Small intestine (tissue), 7 donors: ENCODE results near the gene MTA3. TPM values are rescaled to one million over a fixed set of nuclear protein-coding genes. Genes with fewer than 3 reads are reported as not detected.

Experiments used
- DNase-seq, 2 donors: peaks; one replicate each; pipeline versions ENCODE4 v3.0.0 to v3.0.0-alpha.2; 2013
- FAIRE-seq: peaks from 2 replicates; lab custom pipeline; 2012; peaks lifted over from hg19 to GRCh38; lab: Jason Lieb, UNC
- H3K27ac ChIP-seq, 3 donors: one replicate each; pipeline ENCODE4 v1.5.1; 2013; ENCODE audit warnings: low read length in 2 of 3, mild to moderate bottlenecking in 2 of 3, control low read depth in 1 of 3, inconsistent platforms in 1 of 3, low read depth in 1 of 3, moderate library complexity in 1 of 3
- H3K27me3 ChIP-seq, 3 donors: one replicate each; pipeline ENCODE4 v1.6.1; 2013; ENCODE audit warnings: low read length in 3 of 3, inconsistent platforms in 1 of 3; ENCODE audit not compliant: control insufficient read depth in 3 of 3, insufficient read depth in 3 of 3
- H3K36me3 ChIP-seq, 3 donors: one replicate each; pipeline ENCODE4 v1.6.1; 2013; ENCODE audit warnings: low read length in 3 of 3, inconsistent platforms in 1 of 3, low read depth in 1 of 3, mild to moderate bottlenecking in 1 of 3, moderate library complexity in 1 of 3; ENCODE audit not compliant: control insufficient read depth in 3 of 3, insufficient read depth in 2 of 3
- H3K4me1 ChIP-seq, 3 donors: one replicate each; pipeline ENCODE4 v1.6.1; 2013; ENCODE audit warnings: low read length in 2 of 3, inconsistent platforms in 1 of 3, low read depth in 1 of 3, mild to moderate bottlenecking in 1 of 3, moderate library complexity in 1 of 3; ENCODE audit not compliant: control insufficient read depth in 3 of 3, insufficient read depth in 2 of 3
- H3K4me3 ChIP-seq, 3 donors: one replicate each; pipeline ENCODE4 v1.5.1; 2013; ENCODE audit warnings: low read length in 3 of 3, control low read depth in 1 of 3, inconsistent platforms in 1 of 3, low read depth in 1 of 3, mild to moderate bottlenecking in 1 of 3, moderate library complexity in 1 of 3
- H3K9me3 ChIP-seq, 2 donors: one replicate each; pipeline ENCODE4 v1.6.1; 2013; ENCODE audit warnings: low read depth in 1 of 2, low read length in 1 of 2; ENCODE audit not compliant: control insufficient read depth in 2 of 2, insufficient read depth in 1 of 2
- WGBS, 3 donors: extraction: QIAGEN DNeasy Blood & Tissue Kit; methylation state at CpG; one replicate each; pipeline ENCODE4 v1.1.7; 2013; 5-methylcytosine and 5-hydroxymethylcytosine counted together
- polyA plus RNA-seq, 4 donors: library from polyadenylated mRNA; stranded (reverse) in 3 of 4; unstranded in 1 of 4; fragments of 200-250 nt in 3 of 4; fragments of 120-200 nt in 1 of 4; gene quantifications; one replicate each; pipeline versions ENCODE4 v1.2.1 to v1.2.3, GENCODE V29; 2013
- donor health status: healthy with polysubstance abuse.
- donor health status: control.
- donor health status: control.
- donor health status: Bipolar disorder and iron deficiency.
- donor health status: healthy.

MTA3 gene
- polyA plus RNA-seq, 4 donors: 16.6 to 41.1 (median 27.3) TPM

GRCh38 chr2:42762155-42762554, 193.7 kb downstream of the MTA3 start:
- FAIRE-seq: no peak
- Histone ChIP-seq H3K4me1 (no peaks in the 10 kb centered on the region), H3K9me3 (no peaks in the 10 kb centered on the region), H3K27me3 (no peaks in the 10 kb centered on the region), H3K4me3 (no peak overlapping the region), H3K27ac (no peak overlapping the region), H3K36me3 (peaks cover 0 to 29% (median 0%) of the 10 kb centered on the region in 3 donors)
- no peak for DNase-seq
- 82 to 91% (median 91%) methylated on average over 5 of the region's 5 CpGs for WGBS, 3 donors

- no peak overlapping the region for H3K4me3 ChIP-seq
- H3K36me3 ChIP-seq: peaks cover 0 to 38% (median 0%) of the 10 kb centered on the region in 3 donors
- 94 to 95% (median 95%) methylated on average over 45 of the region's 45 CpGs for WGBS, 3 donors
- DNase-seq: no peak
- H3K27me3 ChIP-seq: no peaks in the 10 kb centered on the region
- no peaks in the 10 kb centered on the region for H3K9me3 ChIP-seq
- no peaks in the 10 kb centered on the region for H3K4me1 ChIP-seq
- FAIRE-seq: no peak
- no peak overlapping the region for H3K27ac ChIP-seq
These were observed 194.7 kb downstream of the MTA3 start for GRCh38 chr2:42762823-42763804.

GRCh38 chr2:42764096-42764495, 195.7 kb downstream of the MTA3 start, which contains the start of gene OXER1:
Gene OXER1, minus strand, starts transcription at chr2:42764135. Its CDS starts 73 bp downstream, at chr2:42764062.
- WGBS, 3 donors: 51 to 81% (median 72%) methylated on average over 4 to 5 of the region's 5 CpGs
- Histone ChIP-seq H3K4me1 (no peaks in the 10 kb centered on the region), H3K27me3 (no peaks in the 10 kb centered on the region), H3K27ac (no peak within 1 kb of the TSS), H3K4me3 (no peak within 1 kb of the TSS), H3K36me3 (peaks cover 0 to 46% (median 0%) of the 10 kb centered on the region in 3 donors), H3K9me3 (no peaks in the 10 kb centered on the region)
- no peak for DNase-seq
- FAIRE-seq: no peak

GRCh38 chr2:42764901-42765300, 196.5 kb downstream of the MTA3 start:
- Histone ChIP-seq H3K4me1 (no peaks in the 10 kb centered on the region), H3K4me3 (no peak overlapping the region), H3K27ac (no peak overlapping the region), H3K36me3 (peaks cover 0 to 54% (median 2%) of the 10 kb centered on the region in 3 donors), H3K27me3 (no peaks in the 10 kb centered on the region), H3K9me3 (no peaks in the 10 kb centered on the region)
- FAIRE-seq: no peak
- 74 to 90% (median 89%) methylated on average over 2 of the region's 2 CpGs for WGBS, 3 donors
- DNase-seq: no peak

- Histone ChIP-seq H3K36me3 (peaks cover 0 to 58% (median 2%) of the 10 kb centered on the region in 3 donors), H3K4me3 (no peak overlapping the region), H3K27ac (no peak overlapping the region), H3K9me3 (no peaks in the 10 kb centered on the region), H3K4me1 (no peaks in the 10 kb centered on the region), H3K27me3 (no peaks in the 10 kb centered on the region)
- 96 to 98% (median 96%) methylated on average over 9 of the region's 9 CpGs for WGBS, 3 donors
- FAIRE-seq (no peak), DNase-seq (no peak)
These were observed 197.3 kb downstream of the MTA3 start for GRCh38 chr2:42765686-42766085.

GRCh38 chr2:42767080-42767898, 198.9 kb downstream of the MTA3 start:
- Histone ChIP-seq H3K27me3 (no peaks in the 10 kb centered on the region), H3K4me3 (no peak overlapping the region), H3K9me3 (no peaks in the 10 kb centered on the region), H3K36me3 (peaks cover 0 to 58% (median 2%) of the 10 kb centered on the region in 3 donors), H3K4me1 (no peaks in the 10 kb centered on the region), H3K27ac (no peak overlapping the region)
- 85 to 88% (median 86%) methylated on average over 14 to 16 of the region's 16 CpGs for WGBS, 3 donors
- DNase-seq (no peak), FAIRE-seq (no peak)

GRCh38 chr2:42767899-42768705, 199.7 kb downstream of the MTA3 start:
- Histone ChIP-seq H3K27me3 (no peaks in the 10 kb centered on the region), H3K36me3 (peaks cover 0 to 52% (median 2%) of the 10 kb centered on the region in 3 donors), H3K27ac (no peak overlapping the region), H3K4me1 (no peaks in the 10 kb centered on the region), H3K4me3 (no peak overlapping the region), H3K9me3 (no peaks in the 10 kb centered on the region)
- DNase-seq: no peak
- no peak for FAIRE-seq
- 84 to 87% (median 86%) methylated on average over 14 of the region's 14 CpGs for WGBS, 3 donors
